ENCODE measurements around the gene ANKRD23.

ANKRD23 gene

DNA sequence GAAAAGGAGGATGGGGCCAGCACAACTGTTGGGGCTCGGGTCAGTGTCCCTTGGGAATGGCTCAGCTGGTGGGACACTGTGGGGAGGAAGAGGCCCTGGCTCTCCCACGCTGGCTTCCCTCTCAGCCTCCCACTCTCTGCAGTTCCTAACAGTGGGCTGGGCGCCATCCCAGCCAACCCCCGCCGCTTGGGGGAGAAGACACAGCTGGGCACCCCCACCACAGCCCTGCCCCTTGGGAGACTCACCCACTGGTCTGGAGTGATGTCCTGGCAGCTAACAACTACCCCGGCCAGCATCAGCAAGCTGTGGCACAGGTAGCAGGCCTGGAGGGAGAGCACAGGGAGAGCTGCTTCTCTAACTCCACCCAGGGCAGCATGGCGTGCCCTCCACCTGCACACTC is 34.4 kb upstream of the ANKRD23 start:
- DNase-seq (ENCODE audit: extremely low spot score, insufficient read length, low read depth) (no peak), FAIRE-seq (no peak)

DNA sequence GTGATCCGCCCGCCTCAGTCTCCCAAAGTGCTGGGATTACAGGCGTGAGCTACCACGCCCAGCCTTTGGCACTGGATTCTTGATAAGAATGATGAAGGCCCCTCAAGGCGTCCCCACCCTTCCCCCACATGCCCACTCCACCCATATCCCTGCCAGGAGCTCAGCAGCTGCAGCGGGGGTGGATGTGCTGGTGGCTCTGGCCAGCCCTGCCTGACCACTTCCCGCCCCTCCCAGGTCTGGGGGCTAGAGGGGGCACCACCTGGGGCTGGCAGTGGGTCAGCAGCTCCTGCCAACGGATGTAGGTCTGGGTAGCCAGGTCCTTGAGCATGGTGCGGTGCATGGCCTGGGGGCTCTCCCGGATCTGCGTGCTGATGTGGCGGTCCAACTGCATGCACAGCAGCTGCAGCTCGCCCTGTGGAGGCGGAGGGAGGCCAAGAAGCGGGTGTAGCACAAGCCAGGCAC is 33.8 kb upstream of the ANKRD23 start:
- DNase-seq (ENCODE audit: extremely low spot score, insufficient read length, low read depth) (no peak), FAIRE-seq (no peak)

- FAIRE-seq (no peak), DNase-seq (ENCODE audit: extremely low spot score, insufficient read length, low read depth) (no peak)
These were observed 33.2 kb upstream of the ANKRD23 start for GRCh38 chr2:96877042-96877451.

GRCh38 chr2:96876269-96877041 is 32.6 kb upstream of the ANKRD23 start:
- DNase-seq (ENCODE audit: extremely low spot score, insufficient read length, low read depth) (no peak), FAIRE-seq (no peak)

DNA sequence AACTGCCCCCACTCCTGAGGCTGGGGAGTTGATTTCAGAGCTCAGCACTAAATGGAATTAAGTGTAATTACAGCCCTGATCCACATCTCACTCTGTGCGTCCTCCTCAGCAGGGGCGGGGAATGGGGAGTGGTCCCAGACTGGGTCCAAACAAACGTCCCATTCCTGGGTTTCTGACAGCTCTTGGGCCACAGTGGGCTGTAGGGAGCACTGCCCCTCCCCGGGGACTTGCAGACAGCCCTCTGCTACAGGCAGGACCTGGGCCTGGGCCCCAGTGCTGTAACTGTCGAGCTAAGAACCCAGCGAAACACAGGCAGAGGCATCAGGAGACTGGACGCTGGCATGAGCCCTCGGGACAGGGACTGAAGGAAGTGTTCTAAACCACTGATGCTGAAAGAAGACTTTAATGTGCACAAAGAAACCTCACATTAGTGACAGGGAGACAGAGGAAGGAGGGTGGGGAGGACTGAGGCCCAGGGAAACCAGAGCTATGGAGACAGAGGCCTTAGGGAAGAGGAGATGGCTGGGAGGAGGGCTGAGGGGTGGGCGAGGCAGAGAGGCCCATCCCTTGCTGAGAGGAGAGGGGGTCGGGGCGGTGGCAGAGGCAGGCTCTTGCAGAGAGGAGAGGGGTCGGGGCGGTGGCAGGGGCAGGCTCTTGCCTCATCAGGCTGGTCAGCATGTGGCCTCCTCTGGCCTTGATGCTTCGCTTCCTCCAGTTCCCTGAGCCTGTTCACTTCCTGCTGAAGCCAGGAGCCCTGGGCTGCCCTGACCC is 31.9 kb upstream of the ANKRD23 start:
- FAIRE-seq (no peak), DNase-seq (ENCODE audit: extremely low spot score, insufficient read length, low read depth) (no peak)

- peak; percentile 80 for FAIRE-seq
- no peak for DNase-seq (ENCODE audit: extremely low spot score, insufficient read length, low read depth)
These were observed 30.5 kb upstream of the ANKRD23 start for GRCh38 chr2:96874198-96874831.

- DNase-seq (ENCODE audit: extremely low spot score, insufficient read length, low read depth) (no peak), FAIRE-seq (no peak)
These were observed 29.9 kb upstream of the ANKRD23 start for GRCh38 chr2:96873651-96874096.

DNA sequence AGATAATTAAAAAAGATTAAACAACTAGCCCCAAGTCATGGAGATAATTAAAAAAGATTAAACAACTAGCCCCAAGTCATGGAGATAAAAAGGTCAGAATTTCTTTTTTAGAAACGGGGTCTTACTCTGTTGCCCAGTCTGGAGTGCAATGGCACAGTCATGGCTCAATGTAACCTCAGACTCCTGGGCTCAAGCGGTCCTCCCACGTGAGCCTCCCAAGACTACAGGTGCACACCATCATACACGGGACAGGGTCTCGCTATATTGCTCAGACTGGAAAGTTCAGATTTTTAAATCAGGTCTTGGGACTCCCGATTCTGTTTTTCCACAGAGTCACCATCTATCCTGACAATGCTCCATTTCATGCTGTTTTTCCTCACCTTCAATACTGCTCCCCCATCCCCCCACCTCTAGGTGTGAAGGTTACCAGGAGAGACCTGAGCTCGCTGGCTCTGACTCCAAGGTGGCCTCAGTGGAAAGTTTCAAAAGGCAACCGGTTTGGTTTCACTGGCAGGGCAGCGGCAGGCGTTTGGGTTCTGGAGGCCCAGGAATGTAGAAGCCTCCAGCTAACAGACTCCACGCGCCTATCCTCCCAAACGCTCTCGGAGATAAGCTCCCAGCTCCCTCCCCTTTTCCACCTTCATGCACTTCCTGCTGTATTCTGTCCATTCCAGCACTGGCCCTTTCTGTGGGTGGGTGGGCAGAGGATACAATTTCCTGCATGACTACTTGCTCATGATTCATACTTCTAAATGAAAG is 28.9 kb upstream of the ANKRD23 start:
- DNase-seq (ENCODE audit: extremely low spot score, insufficient read length, low read depth): no peak
- FAIRE-seq: no peak

DNA sequence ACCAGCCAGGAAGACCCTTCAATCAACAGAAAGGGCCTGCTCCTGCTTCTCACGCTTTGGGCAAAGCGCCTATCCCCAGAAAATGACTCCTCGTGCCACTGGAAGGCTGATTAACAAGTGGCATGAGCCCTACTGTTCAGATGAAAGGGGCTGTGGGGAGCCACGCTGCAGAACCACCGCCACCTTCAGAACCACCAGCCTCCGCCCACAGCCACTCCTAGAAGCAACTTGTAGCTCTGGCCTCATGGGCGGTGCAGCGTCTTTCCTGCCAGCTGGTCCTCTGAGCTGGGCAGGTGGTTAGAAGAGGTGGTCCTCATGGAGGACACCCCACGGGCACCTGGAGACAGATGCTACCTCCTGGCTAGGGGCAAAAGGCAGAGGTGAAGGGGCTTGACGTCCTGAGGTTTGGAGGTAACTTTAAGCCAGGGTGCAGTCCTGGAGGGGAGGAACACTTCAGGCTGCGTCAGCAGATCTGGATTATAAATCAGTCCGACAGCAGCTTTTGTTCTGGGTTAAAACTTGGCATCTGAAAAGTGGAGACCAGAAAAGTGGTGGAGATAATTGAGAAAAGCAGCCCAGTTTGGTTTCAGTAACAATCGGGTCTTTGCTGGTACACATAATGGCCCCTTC is 26.9 kb upstream of the ANKRD23 start:
- FAIRE-seq (no peak), DNase-seq (ENCODE audit: extremely low spot score, insufficient read length, low read depth) (no peak)

DNA sequence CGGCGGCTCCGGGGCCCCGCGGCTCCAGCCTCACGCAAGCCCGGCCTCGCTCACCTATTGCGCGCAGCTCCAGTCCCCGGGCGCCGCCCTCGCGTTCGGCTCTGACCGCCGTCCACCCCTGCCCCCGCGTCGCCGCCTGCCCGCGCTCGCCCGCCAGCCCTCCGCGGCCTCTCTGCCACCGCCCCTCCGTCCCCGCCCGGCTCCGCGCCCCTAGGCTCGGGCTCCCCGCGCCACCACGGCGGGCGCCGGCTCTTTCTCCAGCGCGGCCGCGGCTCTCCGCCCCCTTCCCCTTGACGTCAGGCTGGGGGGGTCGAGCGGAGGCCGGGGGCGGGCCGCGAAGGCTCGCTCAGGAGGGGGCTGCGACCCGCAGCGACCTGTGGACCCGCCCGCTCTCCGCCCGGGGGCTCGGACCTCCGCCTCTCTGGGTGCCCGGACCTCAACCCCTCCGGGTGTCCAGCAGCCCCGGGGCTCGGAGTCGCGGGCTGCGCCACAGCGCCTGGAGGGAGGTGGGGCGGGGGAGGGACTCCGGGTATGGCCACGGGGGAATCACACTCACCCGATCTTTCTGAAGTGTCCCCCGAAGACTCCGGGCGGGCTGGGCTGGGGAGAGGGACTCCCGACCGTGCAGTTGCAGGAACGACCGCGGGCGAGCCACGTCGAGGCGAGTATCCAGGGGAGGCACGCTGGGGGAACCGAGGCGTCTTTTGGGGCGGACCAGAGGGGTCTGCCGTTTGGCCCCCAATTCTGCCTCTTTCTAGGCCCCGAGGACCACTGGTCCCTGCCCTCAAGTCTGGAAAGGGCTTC is 26.2 kb upstream of the ANKRD23 start, which contains the start of gene SEMA4C:
TSS of gene SEMA4C (minus strand) at position 259 of the 804 bp plus-strand sequence. CDS start 2,194 bp downstream, outside the sequence.
- FAIRE-seq (no peak), DNase-seq (ENCODE audit: extremely low spot score, insufficient read length, low read depth) (no peak)

- no peak for FAIRE-seq
- DNase-seq (ENCODE audit: extremely low spot score, insufficient read length, low read depth): no peak
These were observed 25.5 kb upstream of the ANKRD23 start for GRCh38 chr2:96869281-96869821.

DNA sequence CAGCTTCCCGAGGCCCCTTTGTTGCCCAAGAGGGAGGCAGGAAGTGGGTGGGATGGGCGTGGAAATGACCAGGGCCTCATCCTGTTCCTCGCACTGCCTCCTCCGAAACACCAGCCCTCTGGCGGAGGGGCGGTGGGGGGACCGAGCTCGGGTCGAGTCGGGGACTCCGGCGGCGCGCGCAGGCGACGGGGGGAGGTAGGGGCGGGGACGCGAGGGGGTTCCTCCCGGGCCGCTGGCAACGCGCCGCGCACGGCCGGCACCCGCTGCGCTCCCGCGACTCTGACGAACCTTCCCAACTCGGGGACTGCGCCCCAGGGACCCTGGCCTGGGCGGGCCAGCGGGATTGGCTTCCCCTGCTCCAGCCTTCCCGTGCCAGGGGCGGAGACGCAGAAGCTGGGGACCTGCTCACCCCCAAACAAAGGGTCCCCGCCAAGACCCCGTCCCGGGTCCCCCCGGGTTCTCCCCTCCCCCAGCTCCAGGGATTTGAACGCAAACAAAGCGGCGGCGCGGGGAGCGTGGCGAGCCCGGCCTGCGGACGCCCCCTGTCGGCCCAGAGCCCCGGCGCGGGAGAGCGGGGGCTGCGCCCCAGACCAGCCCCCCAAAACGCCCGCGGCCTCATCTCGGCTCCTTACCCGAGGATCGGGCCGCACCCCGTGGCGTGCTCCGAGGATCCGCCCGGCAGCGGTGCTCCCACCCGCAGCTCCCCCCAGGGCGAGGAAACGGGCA is 24.9 kb upstream of the ANKRD23 start:
- DNase-seq (ENCODE audit: extremely low spot score, insufficient read length, low read depth) (peak; percentile 65), FAIRE-seq (peak; percentile 80)

DNA sequence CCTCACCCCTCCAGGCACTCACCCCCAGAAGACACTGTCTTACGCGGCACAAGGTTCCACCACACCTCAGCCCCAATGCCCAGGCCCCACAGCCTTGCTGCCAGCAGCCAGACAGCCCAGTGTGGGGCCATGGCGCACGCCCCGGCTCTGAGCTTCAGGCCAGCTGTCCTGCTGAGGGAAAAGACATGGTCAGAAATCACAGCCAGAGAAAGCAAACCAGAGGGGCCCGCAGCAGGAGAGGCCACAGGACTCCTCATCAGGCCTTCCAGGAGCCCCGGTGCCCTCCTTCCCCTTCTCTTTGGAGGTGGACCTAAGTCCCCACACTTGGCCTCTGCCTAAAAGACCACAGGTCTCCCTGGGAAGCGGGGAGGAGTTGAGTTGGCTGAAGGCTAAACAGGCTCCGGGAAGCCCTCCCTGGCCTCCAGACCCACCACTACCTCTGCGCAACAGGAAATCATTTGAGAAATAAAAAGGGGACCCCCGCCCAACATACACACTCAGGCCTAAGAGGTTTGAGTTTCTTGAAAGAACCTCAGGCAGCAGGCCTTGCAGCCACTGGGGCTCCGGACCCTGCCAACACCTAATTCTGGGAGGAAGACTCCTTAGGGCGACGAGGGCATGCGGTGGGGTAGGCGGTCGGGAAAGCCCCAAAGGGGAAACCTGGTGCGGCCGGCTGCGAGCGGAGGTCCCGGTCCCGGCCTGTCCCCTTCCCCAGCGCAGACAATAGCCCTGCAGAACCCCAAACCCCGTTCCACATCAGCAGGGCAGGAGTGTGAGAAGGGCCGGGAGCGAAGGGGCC is 24.1 kb upstream of the ANKRD23 start:
- FAIRE-seq: no peak

DNA sequence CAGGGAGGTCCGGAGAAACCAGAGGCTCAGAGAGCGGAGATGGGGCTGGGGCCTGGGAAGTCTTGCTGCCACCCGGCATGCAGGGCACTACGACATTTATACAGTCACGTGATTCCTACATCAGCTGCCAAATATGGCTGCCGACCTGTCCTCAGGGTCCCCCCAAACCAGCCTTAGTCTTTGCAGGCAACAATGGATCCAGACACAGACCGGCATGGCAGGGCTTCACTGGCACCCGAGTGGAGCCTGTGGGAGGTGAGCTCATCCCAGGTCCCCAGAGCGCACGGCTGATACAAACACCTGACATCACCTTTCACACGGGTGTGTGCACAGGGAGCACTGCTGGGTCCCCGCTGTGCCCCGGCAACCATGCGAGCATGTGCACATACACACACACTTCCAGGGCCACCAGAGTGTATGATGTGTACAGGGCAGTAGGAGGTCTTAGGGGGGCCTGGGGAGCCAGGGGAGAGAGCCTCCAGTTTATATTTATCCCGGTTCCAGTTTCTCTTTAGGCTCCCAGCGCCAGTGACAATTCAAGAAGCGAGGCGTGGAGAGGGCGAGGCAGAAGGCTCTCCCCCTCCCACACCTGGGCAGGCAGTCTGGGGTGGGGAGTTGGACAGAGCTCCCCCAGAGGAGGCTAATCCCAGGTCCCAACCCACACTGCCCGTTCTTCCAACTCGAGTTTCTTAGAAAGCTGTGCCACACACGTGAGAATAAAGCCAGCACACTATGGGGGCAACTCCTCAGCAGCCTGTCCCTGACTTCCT is 23.4 kb upstream of the ANKRD23 start:
- no peak for DNase-seq (ENCODE audit: extremely low spot score, insufficient read length, low read depth)

More for the DNA sequence above, 24.1 kb upstream of the ANKRD23 start:
- DNase-seq (ENCODE audit: extremely low spot score, insufficient read length, low read depth): no peak

GRCh38 chr2:96866586-96866985 is 22.8 kb upstream of the ANKRD23 start:
- FAIRE-seq (no peak), DNase-seq (ENCODE audit: extremely low spot score, insufficient read length, low read depth) (no peak)

More for the DNA sequence above, 23.4 kb upstream of the ANKRD23 start:
- no peak for FAIRE-seq

GRCh38 chr2:96866149-96866548 is 22.3 kb upstream of the ANKRD23 start:
- no peak for FAIRE-seq
- DNase-seq (ENCODE audit: extremely low spot score, insufficient read length, low read depth): no peak
